ENCODE data around the gene PLXNA4. TPM values are rescaled to one million over a fixed set of nuclear protein-coding genes. Genes with fewer than 3 reads are reported as not detected.

Gene PLXNA4
- total and polyA plus RNA-seq, 10 donors, result 0.15 to 14.7 (median 8.7) TPM

GRCh38 chr7:132544999-132545398 lies 31.3 kb downstream of the PLXNA4 start:
- no peak overlapping the region for H3K27ac ChIP-seq
- 69 to 91% (median 83%) methylated on average over 1 of the region's 1 CpG for WGBS, 5 donors
- peaks cover 0 to 16% (median 10%) of the 10 kb centered on the region in 8 donors for H3K9me3 ChIP-seq
- DNase-seq, result no peak
- intact Hi-C loops (cut with DNase I; ENCODE audit: low total_unique reads), result no loop called here
- H3K36me3 ChIP-seq, result no peaks in the 10 kb centered on the region
- TF ChIP-seq POLR2AphosphoS5 (IDR thresholded peaks at IDR 0.05) (no peak), POLR2A (IDR thresholded peaks at IDR 0.05) (no peak)
- TF ChIP-seq, protein P1, sequence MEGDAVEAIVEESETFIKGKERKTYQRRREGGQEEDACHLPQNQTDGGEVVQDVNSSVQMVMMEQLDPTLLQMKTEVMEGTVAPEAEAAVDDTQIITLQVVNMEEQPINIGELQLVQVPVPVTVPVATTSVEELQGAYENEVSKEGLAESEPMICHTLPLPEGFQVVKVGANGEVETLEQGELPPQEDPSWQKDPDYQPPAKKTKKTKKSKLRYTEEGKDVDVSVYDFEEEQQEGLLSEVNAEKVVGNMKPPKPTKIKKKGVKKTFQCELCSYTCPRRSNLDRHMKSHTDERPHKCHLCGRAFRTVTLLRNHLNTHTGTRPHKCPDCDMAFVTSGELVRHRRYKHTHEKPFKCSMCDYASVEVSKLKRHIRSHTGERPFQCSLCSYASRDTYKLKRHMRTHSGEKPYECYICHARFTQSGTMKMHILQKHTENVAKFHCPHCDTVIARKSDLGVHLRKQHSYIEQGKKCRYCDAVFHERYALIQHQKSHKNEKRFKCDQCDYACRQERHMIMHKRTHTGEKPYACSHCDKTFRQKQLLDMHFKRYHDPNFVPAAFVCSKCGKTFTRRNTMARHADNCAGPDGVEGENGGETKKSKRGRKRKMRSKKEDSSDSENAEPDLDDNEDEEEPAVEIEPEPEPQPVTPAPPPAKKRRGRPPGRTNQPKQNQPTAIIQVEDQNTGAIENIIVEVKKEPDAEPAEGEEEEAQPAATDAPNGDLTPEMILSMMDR (IDR thresholded peaks at IDR 0.05 in 8 of 11, conservative IDR thresholded peaks at IDR 0.05 in 3 of 11), result no peak
- no peak overlapping the region for H3K4me3 ChIP-seq
- no peaks in the 10 kb centered on the region for H3K4me1 ChIP-seq
- H3K27me3 ChIP-seq (replicated peaks in 1 of 7), result no peaks in the 10 kb centered on the region

GRCh38 chr7:132544025-132544424 lies 32.2 kb downstream of the PLXNA4 start:
- Histone ChIP-seq H3K9me3 (peaks cover 0 to 16% (median 10%) of the 10 kb centered on the region in 8 donors), H3K27ac (no peak overlapping the region), H3K27me3 (replicated peaks in 1 of 7) (no peaks in the 10 kb centered on the region), H3K4me3 (no peak overlapping the region), H3K4me1 (no peaks in the 10 kb centered on the region), H3K36me3 (no peaks in the 10 kb centered on the region)
- intact Hi-C loops (cut with DNase I; ENCODE audit: low total_unique reads), result no loop called here
- 67 to 79% (median 78%) methylated on average over 1 of the region's 1 CpG for WGBS, 5 donors
- DNase-seq, result no peak
- no peak for TF ChIP-seq POLR2A (IDR thresholded peaks at IDR 0.05)

DNA sequence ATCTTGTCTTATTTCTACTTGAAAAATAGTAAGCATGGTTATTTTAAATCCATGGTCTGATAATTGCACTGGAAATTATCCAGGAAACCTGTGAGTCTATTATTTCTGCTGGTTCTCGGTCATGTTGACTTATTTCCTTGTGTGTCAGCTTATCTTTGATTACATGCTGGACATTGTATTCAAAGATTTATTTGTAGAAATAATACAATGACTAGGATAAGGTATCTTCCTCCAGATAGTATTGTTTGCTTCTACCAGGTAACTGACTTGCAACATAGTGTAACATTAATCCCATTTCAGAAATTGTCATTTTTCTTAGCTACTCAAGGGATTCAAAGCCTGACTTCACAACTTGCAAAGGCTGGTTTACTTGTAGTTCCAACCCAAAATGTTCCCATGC lies 33.4 kb downstream of the PLXNA4 start:
- Histone ChIP-seq H3K27me3 (replicated peaks in 1 of 7) (no peaks in the 10 kb centered on the region), H3K9me3 (peaks cover 0 to 16% (median 10%) of the 10 kb centered on the region in 8 donors), H3K4me3 (no peak overlapping the region), H3K27ac (no peak overlapping the region), H3K4me1 (no peaks in the 10 kb centered on the region), H3K36me3 (no peaks in the 10 kb centered on the region)
- intact Hi-C loops (cut with DNase I; ENCODE audit: low total_unique reads), result no loop called here
- WGBS, 5 donors, result 34 to 89% (median 74%) methylated on average over 1 of the region's 1 CpG
- no peak for TF ChIP-seq POLR2A (IDR thresholded peaks at IDR 0.05)
- no peak for TF ChIP-seq POLR2AphosphoS5 (IDR thresholded peaks at IDR 0.05)
- no peak for DNase-seq

- H3K27me3 ChIP-seq (replicated peaks in 1 of 7), result no peaks in the 10 kb centered on the region
- intact Hi-C loops (cut with DNase I; ENCODE audit: low total_unique reads), result no loop called here
- H3K4me1 ChIP-seq, result no peaks in the 10 kb centered on the region
- H3K9me3 ChIP-seq, result peaks cover 0 to 16% (median 10%) of the 10 kb centered on the region in 8 donors
- no peak for DNase-seq
- TF ChIP-seq POLR2A (IDR thresholded peaks at IDR 0.05) (no peak), POLR2AphosphoS5 (IDR thresholded peaks at IDR 0.05) (no peak)
- TF ChIP-seq, protein P1 (IDR thresholded peaks at IDR 0.05 in 8 of 11, conservative IDR thresholded peaks at IDR 0.05 in 3 of 11), result no peak
- no peaks in the 10 kb centered on the region for H3K36me3 ChIP-seq
- H3K4me3 ChIP-seq, result no peak overlapping the region
- WGBS, 5 donors, result 57 to 68% (median 67%) methylated on average over 6 of the region's 6 CpGs
- H3K27ac ChIP-seq, result no peak overlapping the region
Observed at GRCh38 chr7:132541656-132542055, 34.6 kb downstream of the PLXNA4 start.

GRCh38 chr7:132537456-132538145 lies 38.7 kb downstream of the PLXNA4 start:
- intact Hi-C loops (cut with DNase I; ENCODE audit: low total_unique reads), result no loop called here
- H3K27me3 ChIP-seq (replicated peaks in 1 of 7), result no peaks in the 10 kb centered on the region
- no peak for DNase-seq
- H3K36me3 ChIP-seq, result no peaks in the 10 kb centered on the region
- TF ChIP-seq POLR2A (IDR thresholded peaks at IDR 0.05) (no peak), POLR2AphosphoS5 (IDR thresholded peaks at IDR 0.05) (no peak)
- TF ChIP-seq, protein P1 (IDR thresholded peaks at IDR 0.05 in 8 of 11, conservative IDR thresholded peaks at IDR 0.05 in 3 of 11), result no peak
- H3K9me3 ChIP-seq, result peaks cover 0 to 7% (median under 1%) of the 10 kb centered on the region in 8 donors
- 54 to 78% (median 72%) methylated on average over 8 of the region's 8 CpGs for WGBS, 5 donors
- H3K27ac ChIP-seq, result no peak overlapping the region
- H3K4me1 ChIP-seq, result no peaks in the 10 kb centered on the region
- no peak overlapping the region for H3K4me3 ChIP-seq
